ENCODE results near the gene TEX11. TPM values are rescaled to one million over a fixed set of nuclear protein-coding genes. Genes with fewer than 3 reads are reported as not detected.

TEX11 gene
- total RNA-seq, 3 donors from 2014 or later: not detected

GRCh38 chrX:70554081-70554480 lies 354.4 kb downstream of the TEX11 start:
- Histone ChIP-seq H3K36me3 (no peaks in the 10 kb centered on the region), H3K27me3 (peaks cover 0 to 20% of the 10 kb centered on the region in 2 donors), H3K4me3 (no peak overlapping the region), H3K9me3 (peaks cover 0 to 6% of the 10 kb centered on the region in 2 donors), H3K4me1 (no peaks in the 10 kb centered on the region), H3K27ac (no peak overlapping the region)
- peak in 1 of 3 donors; percentile 13 for TF ChIP-seq CTCF (IDR thresholded peaks at IDR 0.05)
- no peak for TF ChIP-seq POLR2AphosphoS5 (IDR thresholded peaks at IDR 0.05)
- DNase-seq (ENCODE audit: low spot score in 2 of 2): no peak
- intact Hi-C loops (cut with DNase I; ENCODE audit: low total_unique reads): no loop called here

- H3K9me3 ChIP-seq: peaks cover 0 to under 1% of the 10 kb centered on the region in 2 donors
- no peak overlapping the region for H3K27ac ChIP-seq
- no peak for DNase-seq (ENCODE audit: low spot score in 2 of 2)
- no peak overlapping the region for H3K4me3 ChIP-seq
- TF ChIP-seq CTCF (IDR thresholded peaks at IDR 0.05) (no peak), POLR2A (IDR thresholded peaks at IDR 0.05) (no peak), POLR2AphosphoS5 (IDR thresholded peaks at IDR 0.05) (no peak)
- H3K27me3 ChIP-seq: peaks cover 0 to 25% of the 10 kb centered on the region in 2 donors
- H3K4me1 ChIP-seq: no peaks in the 10 kb centered on the region
- H3K36me3 ChIP-seq: no peaks in the 10 kb centered on the region
- intact Hi-C loops (cut with DNase I; ENCODE audit: low total_unique reads): no loop called here
Measured at GRCh38 chrX:70553516-70553915, 355.0 kb downstream of the TEX11 start.

- peaks cover 0 to 18% of the 10 kb centered on the region in 2 donors for H3K27me3 ChIP-seq
- no peaks in the 10 kb centered on the region for H3K4me1 ChIP-seq
- intact Hi-C loops (cut with DNase I; ENCODE audit: low total_unique reads): no loop called here
- TF ChIP-seq POLR2A (IDR thresholded peaks at IDR 0.05): no peak
- no peak for TF ChIP-seq CTCF (IDR thresholded peaks at IDR 0.05)
- H3K9me3 ChIP-seq: no peaks in the 10 kb centered on the region
- H3K4me3 ChIP-seq: no peak overlapping the region
- no peaks in the 10 kb centered on the region for H3K36me3 ChIP-seq
- no peak for DNase-seq (ENCODE audit: low spot score in 2 of 2)
- no peak overlapping the region for H3K27ac ChIP-seq
Measured at GRCh38 chrX:70552130-70552704, 356.3 kb downstream of the TEX11 start.

GRCh38 chrX:70549429-70549828 lies 359.1 kb downstream of the TEX11 start:
- no peak overlapping the region for H3K4me3 ChIP-seq
- H3K27ac ChIP-seq: no peak overlapping the region
- no peaks in the 10 kb centered on the region for H3K4me1 ChIP-seq
- TF ChIP-seq POLR2AphosphoS5 (IDR thresholded peaks at IDR 0.05) (no peak), POLR2A (IDR thresholded peaks at IDR 0.05) (no peak), CTCF (IDR thresholded peaks at IDR 0.05) (no peak)
- peaks cover 0 to 18% of the 10 kb centered on the region in 2 donors for H3K27me3 ChIP-seq
- intact Hi-C loops (cut with DNase I; ENCODE audit: low total_unique reads): no loop called here
- H3K9me3 ChIP-seq: no peaks in the 10 kb centered on the region
- no peaks in the 10 kb centered on the region for H3K36me3 ChIP-seq
- DNase-seq (ENCODE audit: low spot score in 2 of 2): no peak

GRCh38 chrX:70535198-70535597 lies 373.3 kb downstream of the TEX11 start:
- intact Hi-C loops (cut with DNase I; ENCODE audit: low total_unique reads): no loop called here
- no peak overlapping the region for H3K27ac ChIP-seq
- no peaks in the 10 kb centered on the region for H3K36me3 ChIP-seq
- H3K4me3 ChIP-seq: no peak overlapping the region
- no peak for TF ChIP-seq POLR2A (IDR thresholded peaks at IDR 0.05)
- TF ChIP-seq POLR2AphosphoS5 (IDR thresholded peaks at IDR 0.05): no peak
- no peak for TF ChIP-seq CTCF (IDR thresholded peaks at IDR 0.05)
- no peaks in the 10 kb centered on the region for H3K4me1 ChIP-seq
- H3K9me3 ChIP-seq: no peaks in the 10 kb centered on the region
- no peak for DNase-seq (ENCODE audit: low spot score in 2 of 2)
- H3K27me3 ChIP-seq: peaks cover 0 to 30% of the 10 kb centered on the region in 2 donors
